Stimulated activated CD8-positive, alpha-beta memory T cell treated with anti-CD3 and anti-CD28 coated beads, Interleukin-4, amount 100 ng/mL, for 24 hours (primary cell): ENCODE data around the gene PLCG2.
"Not testable (repeated sequence)": the region's sequence is repeated elsewhere in the genome, so short reads cannot be mapped to it uniquely, and the experiment has no call there.

Experiments used
- DNase-seq: peaks from one replicate; pipeline ENCODE4 v3.0.0-alpha.2; 2020; ENCODE audit warnings: low read depth

Gene PLCG2

GRCh38 chr16:81913222-81913621 is 134.1 kb downstream of the PLCG2 start:
- DNase-seq: no peak

GRCh38 chr16:81917375-81917774 is 138.3 kb downstream of the PLCG2 start:
- no peak for DNase-seq

GRCh38 chr16:81918927-81919326 is 139.8 kb downstream of the PLCG2 start:
- no peak for DNase-seq

- DNase-seq: no peak
Measured at GRCh38 chr16:81920498-81920897, 141.4 kb downstream of the PLCG2 start.

GRCh38 chr16:81921085-81921814 is 142.2 kb downstream of the PLCG2 start:
- no peak for DNase-seq

- no peak for DNase-seq
Measured at GRCh38 chr16:81921843-81922584, 142.9 kb downstream of the PLCG2 start.

GRCh38 chr16:81923296-81923695 is 144.2 kb downstream of the PLCG2 start:
- DNase-seq: no peak

GRCh38 chr16:81925016-81925415 is 145.9 kb downstream of the PLCG2 start:
- no peak for DNase-seq

- no peak for DNase-seq
Measured at GRCh38 chr16:81926036-81926435, 146.9 kb downstream of the PLCG2 start.

- DNase-seq: no peak
Measured at GRCh38 chr16:81927561-81928185, 148.6 kb downstream of the PLCG2 start.

GRCh38 chr16:81928271-81928918 is 149.3 kb downstream of the PLCG2 start:
- no peak for DNase-seq

- DNase-seq: no peak
Measured at GRCh38 chr16:81928975-81929374, 149.9 kb downstream of the PLCG2 start.

- no peak for DNase-seq
Measured at GRCh38 chr16:81929841-81930240, 150.8 kb downstream of the PLCG2 start.

- no peak for DNase-seq
Measured at GRCh38 chr16:81931927-81932326, 152.8 kb downstream of the PLCG2 start.

- DNase-seq: no peak
Measured at GRCh38 chr16:81932668-81933067, 153.6 kb downstream of the PLCG2 start.

GRCh38 chr16:81933361-81933760 is 154.3 kb downstream of the PLCG2 start:
- DNase-seq: no peak

- DNase-seq: not testable (repeated sequence)
Measured at GRCh38 chr16:81934711-81935110, 155.6 kb downstream of the PLCG2 start.

GRCh38 chr16:81936209-81937000 is 157.3 kb downstream of the PLCG2 start:
- no peak for DNase-seq

- no peak for DNase-seq
Measured at GRCh38 chr16:81937305-81938038, 158.4 kb downstream of the PLCG2 start.

- no peak for DNase-seq
Measured at GRCh38 chr16:81938326-81939163, 159.5 kb downstream of the PLCG2 start.
